H1 (cell line): Measurements from ENCODE around the gene PFN4. TPM values are rescaled to one million over a fixed set of nuclear protein-coding genes. Genes with fewer than 3 reads are reported as not detected.

Source experiments
- ATF2 ChIP-seq: IDR thresholded peaks from 2 replicates; pipeline ENCODE4 v1.6.1; 2012; ENCODE audit warnings: low read length, inconsistent platforms
- BCL11A ChIP-seq, 2 experiments: IDR thresholded peaks; one replicate each; pipeline ENCODE4 v1.6.1; 2011; ENCODE audit warnings: low read depth in 2 of 2, low read length in 2 of 2, mild to moderate bottlenecking in 2 of 2
- TAF1 ChIP-seq: IDR thresholded peaks from 2 replicates; pipeline ENCODE4 v1.6.1; 2011; ENCODE audit warnings: mild to moderate bottlenecking, low read depth, low read length
- TCF12 ChIP-seq: IDR thresholded peaks from 2 replicates; pipeline ENCODE4 v1.6.1; 2011; ENCODE audit warnings: low read depth, mild to moderate bottlenecking, low read length
- polyA plus RNA-seq, 7 experiments: library from polyadenylated mRNA; depleted of rRNA in 3 of 7; stranded (reverse) in 5 of 7; unstranded in 2 of 7; fragments of >200 nt in 5 of 7; fragments of 200-250 nt in 2 of 7; gene quantifications; 1 replicate in 5 of 7; 2 replicates in 1 of 7; 4 replicates in 1 of 7; pipeline versions ENCODE4 v1.2.1 to v1.2.3, GENCODE V29; 2011 to 2013; ENCODE audit warnings: missing spikeins in 2 of 7, mixed read lengths in 2 of 7
- total RNA-seq: library from RNA; stranded (reverse); fragmentation: NEBNext Ultra II Directional; extraction: Animal tissue kit (Norgen Biotek cat#: 25700); gene quantifications from 2 replicates; pipeline ENCODE4 v1.2.1, GENCODE V29; 2021

Gene PFN4
- total and polyA plus RNA-seq, 2 of the 8 experiments (the other 6 are each of a cell fraction or from before 2014, with no cell fraction given), result not detected

GRCh38 chr2:24072259-24072658 lies 50.9 kb downstream of the PFN4 start (continued):
- TF ChIP-seq ATF2 (no peak), BCL11A (IDR thresholded peaks at IDR 0.05; ENCODE audit: low read depth in 2 of 2, low read length in 2 of 2) (no peak), TAF1 (no peak), TCF12 (no peak)
